ENCODE results near the gene HYLS1. TPM values are rescaled to one million over a fixed set of nuclear protein-coding genes. Genes with fewer than 3 reads are reported as not detected.

Gene HYLS1
- total RNA-seq, 1 experiment from 2014 or later, result 8.6 TPM

DNA sequence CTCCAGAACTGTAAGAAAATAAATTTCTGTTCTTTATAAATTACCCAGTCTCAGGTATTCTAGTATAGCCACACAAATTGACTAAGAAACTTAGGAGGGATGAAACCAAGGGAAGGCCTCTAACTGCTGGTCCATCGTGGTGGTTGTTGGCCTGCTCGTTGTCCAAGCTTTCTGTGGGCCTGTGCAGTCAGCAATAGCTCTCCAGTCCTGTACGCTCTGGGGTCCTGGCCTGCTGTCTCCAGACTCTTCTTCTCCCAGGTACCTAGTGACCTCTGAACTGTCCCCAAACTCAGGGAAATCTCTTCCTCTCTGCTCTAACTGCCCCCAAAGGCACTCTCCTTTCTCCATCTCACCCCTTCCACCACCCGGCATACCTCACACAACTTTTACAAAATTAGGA is 52.7 kb downstream of the HYLS1 start:
- TF ChIP-seq, protein P1, sequence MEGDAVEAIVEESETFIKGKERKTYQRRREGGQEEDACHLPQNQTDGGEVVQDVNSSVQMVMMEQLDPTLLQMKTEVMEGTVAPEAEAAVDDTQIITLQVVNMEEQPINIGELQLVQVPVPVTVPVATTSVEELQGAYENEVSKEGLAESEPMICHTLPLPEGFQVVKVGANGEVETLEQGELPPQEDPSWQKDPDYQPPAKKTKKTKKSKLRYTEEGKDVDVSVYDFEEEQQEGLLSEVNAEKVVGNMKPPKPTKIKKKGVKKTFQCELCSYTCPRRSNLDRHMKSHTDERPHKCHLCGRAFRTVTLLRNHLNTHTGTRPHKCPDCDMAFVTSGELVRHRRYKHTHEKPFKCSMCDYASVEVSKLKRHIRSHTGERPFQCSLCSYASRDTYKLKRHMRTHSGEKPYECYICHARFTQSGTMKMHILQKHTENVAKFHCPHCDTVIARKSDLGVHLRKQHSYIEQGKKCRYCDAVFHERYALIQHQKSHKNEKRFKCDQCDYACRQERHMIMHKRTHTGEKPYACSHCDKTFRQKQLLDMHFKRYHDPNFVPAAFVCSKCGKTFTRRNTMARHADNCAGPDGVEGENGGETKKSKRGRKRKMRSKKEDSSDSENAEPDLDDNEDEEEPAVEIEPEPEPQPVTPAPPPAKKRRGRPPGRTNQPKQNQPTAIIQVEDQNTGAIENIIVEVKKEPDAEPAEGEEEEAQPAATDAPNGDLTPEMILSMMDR (conservative IDR thresholded peaks at IDR 0.05), result no peak

More for the DNA sequence above, 52.7 kb downstream of the HYLS1 start:
- Mint-ChIP-seq H3K27ac (no peak overlapping the region), H3K36me3 (ENCODE audit: insufficient read depth in 1 of 3, low read depth in 3 of 3) (no peaks in the 10 kb centered on the region; a peak in 1 of 7 replicates), H3K4me1 (peaks cover 19% of the 10 kb centered on the region in 2 experiments), H3K27me3 (ENCODE audit: low read depth) (no peaks in the 10 kb centered on the region), H3K9me3 (no peaks in the 10 kb centered on the region), H3K4me3 (no peak overlapping the region)
- H3K27ac ChIP-seq (ENCODE audit: insufficient read length, low read depth, low read length), result no peak overlapping the region
- WGBS (ENCODE audit: extremely low coverage, insufficient read length, low lambda C conversion rate), result no CpG with 5 or more reads among the region's 4 CpGs
- no peak overlapping the region for H2BK20ac ChIP-seq (ENCODE audit: low read depth, low read length, poor library complexity, severe bottlenecking)
- H3K79me2 ChIP-seq (ENCODE audit: insufficient read depth, low read length), result no peaks in the 10 kb centered on the region
- H2BK5ac ChIP-seq (ENCODE audit: insufficient read length, low read length), result no peak overlapping the region
- H3K23me2 ChIP-seq (ENCODE audit: insufficient read length, low read depth, low read length, poor library complexity, severe bottlenecking), result no peaks in the 10 kb centered on the region
- no peak overlapping the region for H3K4ac ChIP-seq (ENCODE audit: low read depth, low read length)
- no peaks in the 10 kb centered on the region for H3K79me1 ChIP-seq (ENCODE audit: insufficient read depth, low read depth, low read length, poor library complexity, severe bottlenecking)
- no peak overlapping the region for H3K23ac ChIP-seq (ENCODE audit: insufficient read length, low read depth, low read length)
- H3K18ac ChIP-seq (ENCODE audit: insufficient read length, low read depth, low read length), result no peak overlapping the region
- H2AK5ac ChIP-seq (ENCODE audit: insufficient read length, low read length), result no peak overlapping the region
- no peak overlapping the region for H3K14ac ChIP-seq (ENCODE audit: insufficient read depth, low read length)
- H2BK15ac ChIP-seq (ENCODE audit: low read depth, low read length), result no peak overlapping the region
- H2AFZ ChIP-seq (ENCODE audit: low read length), result no peak overlapping the region
- H2BK12ac ChIP-seq (ENCODE audit: insufficient read length, low read depth, low read length), result no peak overlapping the region
- no peak overlapping the region for H3K56ac ChIP-seq (ENCODE audit: insufficient read length, low read depth, low read length)
- no peaks in the 10 kb centered on the region for H4K20me1 ChIP-seq (ENCODE audit: control insufficient read depth, insufficient read depth, insufficient read length)
- H4K91ac ChIP-seq (ENCODE audit: insufficient read length, low read depth, low read length), result no peak overlapping the region
- no peak overlapping the region for H2BK120ac ChIP-seq (ENCODE audit: low read depth, low read length, poor library complexity, severe bottlenecking)
- no peak overlapping the region for H3K4me2 ChIP-seq (ENCODE audit: insufficient read depth, insufficient read length, low read length)
- no peak overlapping the region for H4K8ac ChIP-seq (replicated peaks; ENCODE audit: insufficient read length, low read depth, low read length)
- no peaks in the 10 kb centered on the region for H3K27me3 ChIP-seq (ENCODE audit: insufficient read depth, low read length)
- no peak overlapping the region for H3T11ph ChIP-seq (ENCODE audit: low read length)
- H3K9ac ChIP-seq (ENCODE audit: extremely low read depth, insufficient read length, low read length), result no peak overlapping the region
- peaks cover 3% of the 10 kb centered on the region; the same call in 1 of the 2 replicates for H3K4me1 ChIP-seq (ENCODE audit: insufficient read depth, low read length)
- DNase-seq, result no peak
- no peaks in the 10 kb centered on the region for H3K9me3 ChIP-seq (ENCODE audit: control insufficient read depth, low read depth, low read length)
- no peak overlapping the region for H4K5ac ChIP-seq (ENCODE audit: insufficient read length, low read depth, low read length)

Data from H9 (cell line).